Endodermal cell (in vitro differentiated cells): ENCODE results near the gene TAF7. TPM values are rescaled to one million over a fixed set of nuclear protein-coding genes. Genes with fewer than 3 reads are reported as not detected.
"Not testable (repeated sequence)": the region's sequence is repeated elsewhere in the genome, so short reads cannot be mapped to it uniquely, and the experiment has no call there.

ENCODE experiments used
- DNase-seq: peaks from one replicate; pipeline ENCODE4 v3.0.0-alpha.2; 2017
- H3K27ac ChIP-seq: 2 replicates; pipeline ENCODE4 v1.5.1; 2013; ENCODE audit warnings: mild to moderate bottlenecking, low read depth, low read length, moderate library complexity
- H3K27me3 ChIP-seq: 2 replicates; pipeline ENCODE4 v1.6.1; 2013; ENCODE audit warnings: mild to moderate bottlenecking, low read length, moderate library complexity; ENCODE audit not compliant: insufficient read depth, control insufficient read depth, poor library complexity, severe bottlenecking
- H3K36me3 ChIP-seq: 2 replicates; pipeline ENCODE4 v1.7.0; 2013; ENCODE audit warnings: mild to moderate bottlenecking, low read length, moderate library complexity; ENCODE audit not compliant: control insufficient read depth, insufficient read depth
- H3K4me1 ChIP-seq: one replicate; pipeline ENCODE4 v1.7.0; 2013; ENCODE audit warnings: low read length; ENCODE audit not compliant: control insufficient read depth, insufficient read depth
- H3K4me3 ChIP-seq: 2 replicates; pipeline ENCODE4 v1.5.1; 2013; ENCODE audit warnings: mild to moderate bottlenecking, low read length, moderate library complexity
- H3K9ac ChIP-seq: 2 replicates; pipeline ENCODE4 v1.6.1; 2013; ENCODE audit warnings: mild to moderate bottlenecking, low read length, moderate library complexity; ENCODE audit not compliant: poor library complexity, severe bottlenecking; ENCODE audit errors: extremely low read depth
- H3K9me3 ChIP-seq: 2 replicates; pipeline ENCODE4 v1.6.1; 2013; ENCODE audit warnings: mild to moderate bottlenecking, low read length, moderate library complexity; ENCODE audit not compliant: control insufficient read depth
- H3K27ac Mint-ChIP-seq: 2 replicates; pipeline ENCODE4 v1.8.0; 2020; ENCODE audit warnings: mixed read lengths
- H3K27me3 Mint-ChIP-seq: 2 replicates; pipeline ENCODE4 v1.8.0; 2021; ENCODE audit warnings: mild to moderate bottlenecking, mixed read lengths; ENCODE audit not compliant: insufficient read depth
- H3K36me3 Mint-ChIP-seq: 2 replicates; pipeline ENCODE4 v1.8.0; 2020; ENCODE audit warnings: low read depth, mixed read lengths
- H3K4me1 Mint-ChIP-seq: 2 replicates; pipeline ENCODE4 v1.8.0; 2020; ENCODE audit warnings: mixed read lengths
- H3K4me3 Mint-ChIP-seq: 2 replicates; pipeline ENCODE4 v1.8.0; 2020; ENCODE audit warnings: mild to moderate bottlenecking, moderate library complexity, mixed read lengths
- H3K9me3 Mint-ChIP-seq: 2 replicates; pipeline ENCODE4 v1.8.0; 2020; ENCODE audit warnings: mild to moderate bottlenecking, mixed read lengths
- CTCF ChIP-seq: fragments of 200-600 bp; sonication (generic); conservative IDR thresholded peaks from 2 replicates; pipeline ENCODE4 v1.5.0; 2021; ENCODE audit warnings: antibody characterized with exemption, mild to moderate bottlenecking
- WGBS, 2 experiments: methylation state at CpG; one replicate each; pipeline versions ENCODE4 v1.1.5 to v1.1.7; 2013; ENCODE audit warnings: missing lambda C conversion rate in 2 of 2, mixed read lengths in 1 of 2; ENCODE audit not compliant: insufficient coverage in 1 of 2, insufficient read length in 1 of 2; 5-methylcytosine and 5-hydroxymethylcytosine counted together
- total RNA-seq, 2 donors: library from RNA; stranded (reverse); fragmentation: NEBNext Ultra II Directional in 1 of 2; extraction: Animal tissue kit (Norgen Biotek cat#: 25700) in 1 of 2; gene quantifications; 2 replicates in 1 of 2; 3 replicates in 1 of 2; pipeline ENCODE4 v1.2.1, GENCODE V29; 2021

TAF7 gene
- total RNA-seq, 2 donors from 2014 or later: 85.4 to 99.0 TPM

DNA sequence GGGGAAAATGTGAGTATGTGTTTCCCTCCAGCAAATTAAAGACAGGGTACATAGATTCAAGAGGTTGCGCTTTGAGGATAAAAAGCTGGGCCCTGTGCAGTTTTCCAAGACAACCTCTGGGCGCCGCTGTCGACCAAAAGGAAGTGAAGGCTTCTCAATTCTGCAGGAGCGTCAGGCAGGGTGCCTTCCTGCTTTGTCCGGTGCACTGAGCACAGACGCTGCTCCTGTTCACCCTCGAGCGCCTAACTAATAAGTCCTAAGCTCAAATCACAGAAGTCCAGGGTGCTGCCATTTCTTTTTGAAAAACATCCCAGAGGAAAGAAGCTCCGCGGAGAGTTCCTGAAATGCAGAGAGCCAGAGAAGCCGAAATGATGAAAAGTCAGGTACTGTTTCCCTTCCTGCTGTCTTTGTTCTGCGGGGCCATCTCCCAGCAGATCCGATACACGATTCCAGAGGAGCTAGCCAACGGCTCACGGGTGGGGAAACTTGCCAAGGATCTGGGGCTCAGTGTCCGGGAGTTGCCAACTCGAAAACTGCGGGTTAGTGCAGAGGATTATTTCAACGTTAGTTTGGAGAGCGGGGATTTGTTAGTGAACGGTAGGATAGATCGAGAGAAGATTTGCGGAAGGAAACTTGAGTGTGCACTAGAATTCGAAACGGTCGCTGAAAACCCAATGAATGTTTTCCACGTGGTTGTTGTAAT is 29.5 kb upstream of the TAF7 start, which contains the start of gene PCDHGB1:
Gene PCDHGB1, plus strand, starts transcription at position 183 of the 703 bp plus-strand sequence. Its CDS starts 162 bp downstream, at position 345.
- Mint-ChIP-seq H3K4me1 (no peaks in the 10 kb centered on the region), H3K9me3 (peaks cover 57% of the 10 kb centered on the region), H3K4me3 (peak within 1 kb of the TSS; percentile 57), H3K36me3 (peaks cover 56% of the 10 kb centered on the region), H3K27ac (no peak within 1 kb of the TSS), H3K27me3 (peaks cover 1% of the 10 kb centered on the region)
- peak; percentile 89 for DNase-seq
- Histone ChIP-seq H3K27me3 (no peaks in the 10 kb centered on the region), H3K9ac (no peak within 1 kb of the TSS), H3K27ac (no peak within 1 kb of the TSS), H3K36me3 (no peaks in the 10 kb centered on the region), H3K9me3 (peaks cover 72% of the 10 kb centered on the region), H3K4me1 (no peaks in the 10 kb centered on the region), H3K4me3 (peak within 1 kb of the TSS; percentile 4)
- 80 to 85% methylated on average over 24 to 29 of the region's 29 CpGs for WGBS, 2 experiments
- peak; percentile 84 for TF ChIP-seq CTCF

DNA sequence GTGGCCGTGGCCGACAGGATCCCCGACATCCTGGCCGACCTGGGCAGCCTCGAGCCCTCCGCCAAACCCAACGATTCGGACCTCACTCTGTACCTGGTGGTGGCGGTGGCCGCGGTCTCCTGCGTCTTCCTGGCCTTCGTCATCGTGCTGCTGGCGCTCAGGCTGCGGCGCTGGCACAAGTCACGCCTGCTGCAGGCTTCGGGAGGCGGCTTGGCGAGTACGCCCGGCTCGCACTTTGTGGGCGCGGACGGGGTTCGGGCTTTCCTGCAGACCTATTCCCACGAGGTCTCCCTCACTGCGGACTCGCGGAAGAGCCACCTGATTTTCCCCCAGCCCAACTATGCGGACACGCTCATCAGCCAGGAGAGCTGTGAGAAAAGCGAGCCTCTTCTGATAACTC is 25.4 kb upstream of the TAF7 start:
- not testable (repeated sequence) for H3K9ac ChIP-seq, H3K4me3 Mint-ChIP-seq, H3K27ac Mint-ChIP-seq, H3K4me1 ChIP-seq, H3K27me3 Mint-ChIP-seq, H3K36me3 ChIP-seq, H3K27ac ChIP-seq, DNase-seq, H3K4me1 Mint-ChIP-seq, H3K27me3 ChIP-seq
- H3K4me3 ChIP-seq: peak overlapping the region; percentile 24
- Mint-ChIP-seq H3K9me3 (peaks cover 60% of the 10 kb centered on the region), H3K36me3 (peaks cover 34% of the 10 kb centered on the region)
- 91 to 100% methylated on average over 8 to 24 of the region's 35 CpGs for WGBS, 2 experiments
- H3K9me3 ChIP-seq: peaks cover 61% of the 10 kb centered on the region

DNA sequence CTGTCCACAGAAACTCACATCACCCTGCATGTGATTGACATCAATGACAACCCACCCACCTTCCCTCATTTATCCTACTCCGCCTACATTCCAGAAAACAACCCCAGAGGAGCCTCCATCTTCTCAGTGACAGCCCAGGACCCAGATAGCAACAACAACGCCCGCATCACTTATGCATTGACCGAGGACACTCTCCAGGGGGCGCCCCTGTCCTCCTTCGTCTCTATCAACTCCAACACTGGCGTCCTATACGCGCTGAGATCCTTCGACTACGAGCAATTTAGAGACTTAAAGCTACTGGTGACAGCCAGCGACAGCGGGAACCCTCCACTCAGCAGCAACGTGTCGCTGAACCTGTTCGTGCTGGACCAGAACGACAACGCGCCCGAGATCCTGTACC is 24.7 kb upstream of the TAF7 start:
- Mint-ChIP-seq H3K27ac (no peak overlapping the region), H3K4me3 (no peak overlapping the region), H3K36me3 (peaks cover 29% of the 10 kb centered on the region), H3K9me3 (peaks cover 58% of the 10 kb centered on the region), H3K4me1 (no peaks in the 10 kb centered on the region), H3K27me3 (peaks cover 5% of the 10 kb centered on the region)
- no peak for TF ChIP-seq CTCF
- no peak for DNase-seq
- Histone ChIP-seq H3K9ac (no peak overlapping the region), H3K9me3 (peaks cover 54% of the 10 kb centered on the region), H3K4me3 (peak overlapping the region; percentile 77), H3K27ac (no peak overlapping the region), H3K4me1 (no peaks in the 10 kb centered on the region), H3K27me3 (no peaks in the 10 kb centered on the region), H3K36me3 (no peaks in the 10 kb centered on the region)
- 83 to 92% methylated on average over 12 to 20 of the region's 20 CpGs for WGBS, 2 experiments
